OCI-LY3 (cell line): Measurements from ENCODE around the gene EXOSC9.
"Not testable (repeated sequence)": the region's sequence is repeated elsewhere in the genome, so short reads cannot be mapped to it uniquely, and the experiment has no call there.

ENCODE experiments used
- H2AFZ ChIP-seq: fragments of 200-600, 300-600 bp; shearing (Covaris generic); 2 replicates; pipeline ENCODE4 v1.6.0; 2014; ENCODE audit warnings: antibody characterized with exemption, low read depth, low read length
- H3K27ac ChIP-seq: fragments of 200-600, 300-600 bp; sonication (generic); 2 replicates; pipeline ENCODE4 v1.5.1; 2014; ENCODE audit warnings: mild to moderate bottlenecking, low read length, moderate library complexity, mixed read lengths
- H3K27me3 ChIP-seq: fragments of 200-600, 300-600 bp; sonication (generic); 2 replicates; pipeline ENCODE4 v1.6.1; 2014; ENCODE audit warnings: low read depth, low read length, mixed read lengths
- H3K36me3 ChIP-seq: fragments of 200-600, 300-600 bp; sonication (generic); replicated peaks from 2 replicates; pipeline ENCODE3; 2014; ENCODE audit warnings: low read depth, low read length, mixed read lengths
- H3K4me1 ChIP-seq: fragments of 300-600, 200-600 bp; sonication (generic); 2 replicates; pipeline ENCODE4 v1.6.1; 2014; ENCODE audit warnings: low read length, mixed read lengths
- H3K4me2 ChIP-seq: fragments of 200-600, 300-600 bp; sonication (generic); 2 replicates; pipeline ENCODE4 v1.6.1; 2014; ENCODE audit warnings: low read length, mixed read lengths
- H3K4me3 ChIP-seq: fragments of 300-600, 200-600 bp; sonication (generic); 2 replicates; pipeline ENCODE4 v1.5.1; 2014; ENCODE audit warnings: antibody characterized with exemption, mild to moderate bottlenecking, low read length, moderate library complexity
- H3K79me2 ChIP-seq: fragments of 300-600, 200-600 bp; shearing (Covaris generic); 2 replicates; pipeline ENCODE4 v1.6.1; 2014; ENCODE audit warnings: mild to moderate bottlenecking, low read length, mixed read lengths
- H3K9ac ChIP-seq: fragments of 300-600, 200-600 bp; shearing (Covaris generic); 2 replicates; pipeline ENCODE4 v1.6.0; 2014; ENCODE audit warnings: mild to moderate bottlenecking, low read length, moderate library complexity
- H3K9me3 ChIP-seq: fragments of 200-600, 300-600 bp; shearing (Covaris generic); 2 replicates; pipeline ENCODE4 v1.6.1; 2014; ENCODE audit warnings: low read length, mixed read lengths; ENCODE audit not compliant: insufficient read depth
- H4K20me1 ChIP-seq: fragments of 200-600, 300-600 bp; sonication (generic); 2 replicates; pipeline ENCODE4 v1.6.1; 2016; ENCODE audit warnings: low read length, mixed read lengths; ENCODE audit not compliant: insufficient read depth
- CTCF ChIP-seq: fragments of 200-600, 300-600 bp; sonication (generic); IDR thresholded peaks from 2 replicates; pipeline ENCODE4 v1.5.1; 2014; ENCODE audit warnings: antibody characterized with exemption, low read length, low read depth
- EZH2phosphoT487 ChIP-seq: fragments of 200-600 bp; shearing (Covaris generic); IDR thresholded peaks from 2 replicates; pipeline ENCODE4 v1.6.1; 2018; ENCODE audit warnings: antibody characterized with exemption, mixed run types, low read depth

EXOSC9 gene

GRCh38 chr4:121800961-121801714 is at the start of gene EXOSC9:
Gene EXOSC9, plus strand, starts transcription at chr4:121801323. Its CDS starts 102 bp downstream, at chr4:121801425.
- peak within 1 kb of the TSS; percentile 94 for H3K27ac ChIP-seq

GRCh38 chr4:121752142-121752541 is 49.0 kb upstream of the EXOSC9 start:
- H3K27ac ChIP-seq, H3K27me3 ChIP-seq, H3K79me2 ChIP-seq, H3K9ac ChIP-seq, H3K36me3 ChIP-seq, H4K20me1 ChIP-seq, H3K4me2 ChIP-seq, H3K4me3 ChIP-seq, H2AFZ ChIP-seq, H3K9me3 ChIP-seq, H3K4me1 ChIP-seq: not testable (repeated sequence)

More at GRCh38 chr4:121800961-121801714, at the start of gene EXOSC9:
- peak within 1 kb of the TSS; percentile 86 for H3K4me2 ChIP-seq
- peaks cover 17% of the 10 kb centered on the region for H3K4me1 ChIP-seq
- H4K20me1 ChIP-seq: no peaks in the 10 kb centered on the region
- TF ChIP-seq EZH2phosphoT487 (no peak), CTCF (no peak)
- peaks cover 30% of the 10 kb centered on the region for H3K79me2 ChIP-seq
- peaks cover 27% of the 10 kb centered on the region for H3K36me3 ChIP-seq
- no peaks in the 10 kb centered on the region for H3K9me3 ChIP-seq
- no peaks in the 10 kb centered on the region for H3K27me3 ChIP-seq
- H3K4me3 ChIP-seq: peak within 1 kb of the TSS; percentile 81
- H3K9ac ChIP-seq: peak within 1 kb of the TSS; percentile 97
- H2AFZ ChIP-seq: peak within 1 kb of the TSS; percentile 100

GRCh38 chr4:121758925-121759568 is 42.1 kb upstream of the EXOSC9 start:
- TF ChIP-seq EZH2phosphoT487 (no peak), CTCF (no peak)
- Histone ChIP-seq H4K20me1 (no peaks in the 10 kb centered on the region), H3K27me3 (peaks cover 4% of the 10 kb centered on the region; the same call in 1 of the 2 replicates), H3K9ac (no peak overlapping the region), H3K9me3 (no peaks in the 10 kb centered on the region), H3K4me1 (no peaks in the 10 kb centered on the region), H3K4me2 (no peak overlapping the region), H3K27ac (no peak overlapping the region), H3K79me2 (no peaks in the 10 kb centered on the region), H3K4me3 (no peak overlapping the region), H2AFZ (no peak overlapping the region), H3K36me3 (no peaks in the 10 kb centered on the region)

GRCh38 chr4:121760205-121760604 is 40.9 kb upstream of the EXOSC9 start:
- Histone ChIP-seq H4K20me1 (no peaks in the 10 kb centered on the region), H3K9ac (no peak overlapping the region), H3K4me3 (no peak overlapping the region), H3K79me2 (no peaks in the 10 kb centered on the region), H3K9me3 (no peaks in the 10 kb centered on the region), H2AFZ (peak overlapping the region; percentile 55; the same call in 1 of the 2 replicates), H3K27me3 (peaks cover 4% of the 10 kb centered on the region; the same call in 1 of the 2 replicates), H3K4me1 (no peaks in the 10 kb centered on the region), H3K36me3 (no peaks in the 10 kb centered on the region), H3K27ac (no peak overlapping the region), H3K4me2 (no peak overlapping the region)
- TF ChIP-seq CTCF: no peak
- TF ChIP-seq EZH2phosphoT487: no peak
